ENCODE measurements around the gene IQCM.

The IQCM gene

DNA sequence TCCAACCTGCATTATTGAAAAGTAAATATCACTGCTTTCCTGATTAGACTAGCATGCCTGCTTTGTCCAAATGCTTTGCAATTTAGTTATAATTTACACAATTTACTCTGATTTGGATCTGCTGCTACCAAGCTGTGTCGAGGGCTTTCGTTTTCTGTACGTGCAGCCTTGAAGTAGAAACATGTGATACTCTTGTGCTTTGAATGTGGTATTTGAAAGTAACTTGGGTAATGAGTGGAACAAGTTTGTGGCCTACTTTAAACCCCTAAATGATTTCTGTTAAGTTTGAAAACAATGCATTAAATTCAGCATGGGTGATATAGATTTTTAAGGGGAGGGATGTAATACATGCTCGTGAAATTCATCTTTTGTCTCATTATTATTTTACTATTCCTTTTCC is 240.7 kb downstream of the IQCM start:
- no peaks in the 10 kb centered on the region for H3K9me2 ChIP-seq (replicated peaks; ENCODE audit: low read depth, low read length)
- H3K9ac ChIP-seq (ENCODE audit: low read depth, low read length, poor library complexity, severe bottlenecking), result no peak overlapping the region
- no peak overlapping the region for H3K4me3 ChIP-seq (ENCODE audit: low read length, poor library complexity, severe bottlenecking)
- H3K4me2 ChIP-seq (ENCODE audit: low read depth, low read length, poor library complexity, severe bottlenecking), result no peak overlapping the region
- no peaks in the 10 kb centered on the region for H3K4me1 ChIP-seq (ENCODE audit: insufficient read depth, low read length, poor library complexity, severe bottlenecking)
- H3K27me3 ChIP-seq (ENCODE audit: insufficient read depth, low read length, poor library complexity, severe bottlenecking), result no peaks in the 10 kb centered on the region
- no peaks in the 10 kb centered on the region for H3K36me3 ChIP-seq (ENCODE audit: insufficient read depth, low read length)
- H3K79me2 ChIP-seq (ENCODE audit: insufficient read depth, low read length), result no peaks in the 10 kb centered on the region
- no peaks in the 10 kb centered on the region for H4K20me1 ChIP-seq (ENCODE audit: insufficient read depth, low read length, poor library complexity, severe bottlenecking)
- no peak overlapping the region for H2AFZ ChIP-seq (ENCODE audit: low read length)
- no peaks in the 10 kb centered on the region for H3K9me3 ChIP-seq (ENCODE audit: insufficient read depth, low read depth, low read length)
- H3F3A ChIP-seq (ENCODE audit: low read depth), result no peaks in the 10 kb centered on the region
- TF ChIP-seq, protein P1, sequence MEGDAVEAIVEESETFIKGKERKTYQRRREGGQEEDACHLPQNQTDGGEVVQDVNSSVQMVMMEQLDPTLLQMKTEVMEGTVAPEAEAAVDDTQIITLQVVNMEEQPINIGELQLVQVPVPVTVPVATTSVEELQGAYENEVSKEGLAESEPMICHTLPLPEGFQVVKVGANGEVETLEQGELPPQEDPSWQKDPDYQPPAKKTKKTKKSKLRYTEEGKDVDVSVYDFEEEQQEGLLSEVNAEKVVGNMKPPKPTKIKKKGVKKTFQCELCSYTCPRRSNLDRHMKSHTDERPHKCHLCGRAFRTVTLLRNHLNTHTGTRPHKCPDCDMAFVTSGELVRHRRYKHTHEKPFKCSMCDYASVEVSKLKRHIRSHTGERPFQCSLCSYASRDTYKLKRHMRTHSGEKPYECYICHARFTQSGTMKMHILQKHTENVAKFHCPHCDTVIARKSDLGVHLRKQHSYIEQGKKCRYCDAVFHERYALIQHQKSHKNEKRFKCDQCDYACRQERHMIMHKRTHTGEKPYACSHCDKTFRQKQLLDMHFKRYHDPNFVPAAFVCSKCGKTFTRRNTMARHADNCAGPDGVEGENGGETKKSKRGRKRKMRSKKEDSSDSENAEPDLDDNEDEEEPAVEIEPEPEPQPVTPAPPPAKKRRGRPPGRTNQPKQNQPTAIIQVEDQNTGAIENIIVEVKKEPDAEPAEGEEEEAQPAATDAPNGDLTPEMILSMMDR (conservative IDR thresholded peaks at IDR 0.05; ENCODE audit: low read length), result no peak
- no peak for TF ChIP-seq EZH2phosphoT487 (IDR thresholded peaks at IDR 0.05; ENCODE audit: borderline replicate concordance)

DNA sequence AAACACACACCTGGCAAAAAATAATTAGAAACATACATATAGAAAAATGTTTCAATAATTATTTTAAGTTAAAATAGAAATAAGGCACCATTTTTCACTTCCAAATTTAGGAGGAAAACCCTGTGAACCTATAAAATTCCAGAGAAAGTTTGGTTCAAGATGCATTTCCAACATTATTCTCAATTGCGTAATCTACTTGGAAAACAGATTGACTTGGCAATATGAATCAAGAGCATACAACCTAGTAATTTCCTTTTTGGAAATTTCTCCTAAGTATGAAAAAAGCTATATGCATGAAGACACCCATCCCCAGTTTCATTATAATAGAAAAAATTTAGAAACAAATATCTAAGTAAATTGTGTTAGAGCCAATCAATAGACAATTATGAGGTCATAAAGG is 242.9 kb downstream of the IQCM start:
- Histone ChIP-seq H3K36me3 (ENCODE audit: insufficient read depth, low read length) (no peaks in the 10 kb centered on the region), H3K4me1 (ENCODE audit: insufficient read depth, low read length, poor library complexity, severe bottlenecking) (no peaks in the 10 kb centered on the region), H4K20me1 (ENCODE audit: insufficient read depth, low read length, poor library complexity, severe bottlenecking) (no peaks in the 10 kb centered on the region), H3K9ac (ENCODE audit: low read depth, low read length, poor library complexity, severe bottlenecking) (no peak overlapping the region), H3K9me2 (replicated peaks; ENCODE audit: low read depth, low read length) (no peaks in the 10 kb centered on the region), H3K79me2 (ENCODE audit: insufficient read depth, low read length) (no peaks in the 10 kb centered on the region), H3K4me2 (ENCODE audit: low read depth, low read length, poor library complexity, severe bottlenecking) (no peak overlapping the region), H3K4me3 (ENCODE audit: low read length, poor library complexity, severe bottlenecking) (no peak overlapping the region), H3K27me3 (ENCODE audit: insufficient read depth, low read length, poor library complexity, severe bottlenecking) (no peaks in the 10 kb centered on the region), H3F3A (ENCODE audit: low read depth) (no peaks in the 10 kb centered on the region), H3K9me3 (ENCODE audit: insufficient read depth, low read depth, low read length) (no peaks in the 10 kb centered on the region), H2AFZ (ENCODE audit: low read length) (no peak overlapping the region)
- no peak for TF ChIP-seq EZH2phosphoT487 (IDR thresholded peaks at IDR 0.05; ENCODE audit: borderline replicate concordance)
- TF ChIP-seq, protein P1 (conservative IDR thresholded peaks at IDR 0.05; ENCODE audit: low read length), result no peak

DNA sequence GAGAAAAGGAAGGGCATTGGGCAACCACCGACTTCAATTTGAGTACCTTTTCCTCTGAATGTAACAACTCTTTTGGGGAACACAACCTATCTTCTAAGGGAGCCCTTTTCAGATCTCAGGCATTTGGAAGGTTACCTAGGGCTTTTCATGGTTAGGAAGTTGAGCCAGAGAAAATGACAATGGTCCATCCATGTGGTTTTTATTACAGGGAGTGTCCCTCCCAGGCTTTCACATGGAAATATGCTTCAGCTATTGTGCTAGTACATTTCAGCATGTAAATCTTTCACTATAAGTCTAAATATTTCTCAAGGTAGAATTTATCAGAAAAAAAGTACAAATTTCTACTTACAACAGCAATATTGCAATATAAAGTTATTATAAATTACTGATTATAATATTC is 259.8 kb downstream of the IQCM start:
- no peaks in the 10 kb centered on the region for H3K9me2 ChIP-seq (replicated peaks; ENCODE audit: low read depth, low read length)
- no peaks in the 10 kb centered on the region for H3F3A ChIP-seq (ENCODE audit: low read depth)
- no peak overlapping the region for H3K4me2 ChIP-seq (ENCODE audit: low read depth, low read length, poor library complexity, severe bottlenecking)
- no peak overlapping the region for H3K4me3 ChIP-seq (ENCODE audit: low read length, poor library complexity, severe bottlenecking)
- TF ChIP-seq, protein P1 (conservative IDR thresholded peaks at IDR 0.05; ENCODE audit: low read length), result no peak
- no peak for TF ChIP-seq EZH2phosphoT487 (IDR thresholded peaks at IDR 0.05; ENCODE audit: borderline replicate concordance)
- H2AFZ ChIP-seq (ENCODE audit: low read length), result no peak overlapping the region
- no peaks in the 10 kb centered on the region for H3K4me1 ChIP-seq (ENCODE audit: insufficient read depth, low read length, poor library complexity, severe bottlenecking)
- H3K9ac ChIP-seq (ENCODE audit: low read depth, low read length, poor library complexity, severe bottlenecking), result no peak overlapping the region
- no peaks in the 10 kb centered on the region for H4K20me1 ChIP-seq (ENCODE audit: insufficient read depth, low read length, poor library complexity, severe bottlenecking)
- H3K9me3 ChIP-seq (ENCODE audit: insufficient read depth, low read depth, low read length), result no peaks in the 10 kb centered on the region
- H3K27me3 ChIP-seq (ENCODE audit: insufficient read depth, low read length, poor library complexity, severe bottlenecking), result no peaks in the 10 kb centered on the region
- no peaks in the 10 kb centered on the region for H3K79me2 ChIP-seq (ENCODE audit: insufficient read depth, low read length)
- no peaks in the 10 kb centered on the region for H3K36me3 ChIP-seq (ENCODE audit: insufficient read depth, low read length)

All from Loucy (cell line).